HG02943 (cell line): ENCODE results near the gene RAB11FIP4.

Experiments
- ATAC-seq: cut with Tn5 transposase; IDR thresholded peaks from one replicate; pipeline ENCODE4 v1.9.1; 2021; ENCODE audit warnings: mild to moderate bottlenecking, low read depth, moderate library complexity; ENCODE audit not compliant: unreplicated experiment

The RAB11FIP4 gene

DNA sequence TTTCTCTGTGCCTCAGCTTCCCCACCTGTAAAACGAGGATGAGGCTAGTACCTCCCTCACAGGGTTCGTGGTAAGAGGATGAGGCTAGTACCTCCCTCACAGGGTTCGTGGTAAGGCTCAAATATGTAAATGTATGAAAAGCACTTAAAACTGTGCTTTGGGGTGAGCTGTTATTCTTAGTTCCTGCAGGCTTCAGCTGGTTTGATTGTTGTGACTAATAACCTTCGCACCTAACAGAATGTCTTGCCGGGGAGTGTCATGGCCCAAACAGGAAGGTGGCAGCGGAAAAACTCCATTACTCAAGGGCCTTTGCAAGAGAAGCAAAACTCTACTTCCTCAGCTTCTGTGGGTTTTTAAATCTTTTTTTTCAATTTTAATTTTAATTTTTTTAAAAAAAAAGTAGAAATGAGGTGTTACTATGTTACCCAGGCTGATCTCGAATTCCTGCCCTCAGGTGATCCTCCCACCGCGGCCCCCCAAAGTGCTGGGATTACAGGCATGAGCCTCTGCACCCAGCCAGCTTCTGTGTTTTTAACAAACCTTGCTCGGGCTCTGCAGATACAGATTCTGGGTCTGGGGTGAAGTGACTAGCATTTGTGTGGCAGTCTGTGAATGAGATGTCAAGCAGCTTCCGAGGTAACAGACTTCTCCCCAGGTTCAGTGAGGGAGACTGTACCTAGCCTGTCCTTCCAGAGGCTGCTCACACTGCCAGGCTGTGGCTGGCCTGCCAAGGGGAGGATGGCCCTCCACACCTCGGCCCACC is 103.0 kb downstream of the RAB11FIP4 start:
- no peak for ATAC-seq

DNA sequence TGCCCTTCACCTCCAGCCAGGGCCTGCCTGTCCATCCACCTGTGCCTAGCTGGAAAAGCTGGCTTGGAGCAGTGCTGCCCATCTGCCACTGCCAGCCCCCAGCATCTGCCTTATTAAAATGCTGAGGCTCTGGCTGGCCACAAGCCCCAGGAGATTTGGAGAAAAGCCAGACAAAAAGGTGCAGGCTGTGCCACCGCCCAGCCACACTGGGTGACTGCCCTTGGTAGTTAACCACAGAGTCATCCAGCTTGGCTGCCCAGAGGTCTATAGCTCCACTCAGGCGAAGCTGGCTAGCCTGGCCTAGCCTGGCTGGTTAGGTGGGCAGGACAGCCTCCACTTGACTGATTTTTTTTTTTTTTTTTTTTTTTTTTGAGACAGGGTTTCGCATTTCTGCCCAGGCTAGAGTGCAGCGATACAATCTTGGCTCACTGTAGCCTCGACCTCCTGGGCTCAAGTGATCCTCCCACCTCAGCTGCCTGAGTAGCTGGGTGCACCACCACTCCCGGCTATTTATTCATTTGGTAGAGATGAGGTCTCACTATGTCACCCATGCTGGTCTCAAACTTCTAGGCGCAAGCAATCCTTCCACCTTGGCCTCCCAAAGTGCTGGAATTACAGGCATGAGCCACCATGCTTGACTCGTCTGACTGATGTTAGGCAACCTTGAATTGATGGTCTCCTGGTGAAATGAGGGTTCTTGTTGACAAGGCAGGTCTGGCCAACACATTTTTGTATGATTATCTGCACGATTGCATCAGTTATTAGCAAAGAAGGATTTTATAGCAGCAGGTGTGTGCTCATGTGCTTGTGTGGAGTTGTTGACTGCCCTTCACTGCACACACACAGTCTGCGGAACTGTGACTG is 103.8 kb downstream of the RAB11FIP4 start:
- ATAC-seq = no peak

DNA sequence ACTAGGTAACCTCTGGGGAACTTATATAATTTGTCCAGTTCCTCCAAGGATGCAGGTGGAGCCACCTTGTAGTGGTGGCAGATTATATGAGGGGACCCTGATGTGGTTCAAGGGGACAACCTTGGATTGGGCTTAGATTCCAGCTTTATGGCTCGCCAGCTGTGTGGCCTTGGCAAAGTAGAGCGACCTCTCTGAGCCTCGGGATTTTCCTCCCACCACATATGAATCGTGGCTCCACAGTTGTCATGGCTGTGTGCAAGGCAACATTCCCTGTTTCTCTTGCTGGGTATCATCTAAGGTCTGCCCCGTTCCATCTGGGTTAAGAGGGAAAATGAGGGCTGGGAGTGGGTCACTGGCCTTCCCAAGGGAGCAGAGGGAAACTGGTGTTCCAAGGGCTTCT is 104.6 kb downstream of the RAB11FIP4 start:
- ATAC-seq = no peak

DNA sequence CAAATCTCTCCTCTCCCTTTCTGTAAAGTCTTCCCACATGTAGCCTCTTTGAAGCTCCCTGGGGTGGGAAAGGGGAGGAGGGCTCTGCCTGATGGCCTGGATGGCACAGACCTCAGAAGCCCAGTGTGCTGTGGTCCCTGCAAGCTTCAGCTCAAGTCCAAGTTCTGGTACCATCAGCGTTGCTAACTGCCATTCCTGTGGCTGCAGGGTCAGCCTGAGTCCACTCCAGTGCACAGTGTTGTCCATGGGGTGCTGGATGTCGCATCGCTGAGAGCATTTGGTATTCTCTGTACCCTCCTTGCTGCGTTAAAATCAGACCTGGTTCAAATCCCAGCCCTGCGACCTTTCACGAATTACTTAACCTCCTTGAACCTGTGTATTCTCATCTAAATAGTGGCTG is 105.1 kb downstream of the RAB11FIP4 start:
- no peak for ATAC-seq

DNA sequence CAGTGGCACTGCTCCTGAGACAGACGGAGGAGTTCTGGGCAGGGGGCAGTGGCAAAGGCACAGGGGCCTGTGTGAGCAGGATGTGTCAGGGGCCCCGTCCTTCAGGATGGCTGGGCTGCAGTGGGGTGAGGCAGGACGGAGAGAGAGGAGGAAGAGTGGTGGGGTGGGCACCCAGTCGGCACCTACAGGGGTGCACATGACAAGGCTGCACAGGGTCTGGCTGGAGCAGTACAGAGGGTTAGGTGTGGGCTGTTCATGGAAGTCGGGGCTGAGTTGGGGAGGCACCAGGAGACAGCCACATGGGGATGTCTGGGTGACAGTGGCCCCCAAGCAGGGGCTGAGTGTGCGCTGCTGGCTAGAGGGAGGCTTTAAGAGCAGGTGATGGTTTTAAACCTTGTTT is 106.0 kb downstream of the RAB11FIP4 start:
- no peak for ATAC-seq

DNA sequence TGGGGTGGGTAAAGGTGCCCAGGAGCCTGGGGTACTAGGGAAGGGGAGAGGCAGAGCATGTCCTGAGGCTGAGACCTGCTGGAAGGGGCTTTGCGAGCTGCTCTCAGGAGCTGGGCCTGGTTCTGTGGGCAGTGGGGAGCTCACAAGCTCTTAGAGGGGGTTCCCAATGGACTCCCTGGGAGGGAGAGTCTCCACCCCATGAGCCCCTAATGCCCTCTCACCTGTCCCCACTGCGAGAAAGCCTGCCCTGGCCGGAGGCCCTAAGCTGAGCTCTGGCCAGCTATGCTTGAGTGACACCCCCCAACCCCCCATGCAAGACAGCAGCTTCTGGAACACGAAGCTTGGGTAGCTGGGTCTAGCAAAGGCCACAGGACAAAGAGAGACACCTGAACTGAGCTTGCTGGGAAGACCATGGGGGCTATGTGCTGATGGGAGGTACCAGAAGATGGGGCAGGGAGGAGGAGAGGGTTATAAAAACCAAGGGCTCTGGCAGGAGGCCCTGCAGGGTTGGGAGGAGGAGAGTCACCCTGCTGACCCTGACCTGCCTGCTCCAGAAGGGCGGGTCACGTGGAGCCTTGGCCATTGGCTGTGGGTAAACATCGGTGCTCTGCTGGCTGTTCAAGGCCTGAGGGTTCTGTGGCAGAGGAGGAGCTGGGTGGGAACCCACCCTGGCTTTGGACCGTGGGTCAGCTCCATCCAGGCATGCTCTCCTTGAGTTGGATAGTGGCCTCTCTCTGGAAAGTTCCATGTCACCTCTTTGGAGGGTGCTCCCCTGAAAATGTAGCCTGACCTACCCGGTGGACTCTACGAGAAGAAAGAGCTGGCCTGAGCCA is 106.7 kb downstream of the RAB11FIP4 start:
- ATAC-seq = no peak

DNA sequence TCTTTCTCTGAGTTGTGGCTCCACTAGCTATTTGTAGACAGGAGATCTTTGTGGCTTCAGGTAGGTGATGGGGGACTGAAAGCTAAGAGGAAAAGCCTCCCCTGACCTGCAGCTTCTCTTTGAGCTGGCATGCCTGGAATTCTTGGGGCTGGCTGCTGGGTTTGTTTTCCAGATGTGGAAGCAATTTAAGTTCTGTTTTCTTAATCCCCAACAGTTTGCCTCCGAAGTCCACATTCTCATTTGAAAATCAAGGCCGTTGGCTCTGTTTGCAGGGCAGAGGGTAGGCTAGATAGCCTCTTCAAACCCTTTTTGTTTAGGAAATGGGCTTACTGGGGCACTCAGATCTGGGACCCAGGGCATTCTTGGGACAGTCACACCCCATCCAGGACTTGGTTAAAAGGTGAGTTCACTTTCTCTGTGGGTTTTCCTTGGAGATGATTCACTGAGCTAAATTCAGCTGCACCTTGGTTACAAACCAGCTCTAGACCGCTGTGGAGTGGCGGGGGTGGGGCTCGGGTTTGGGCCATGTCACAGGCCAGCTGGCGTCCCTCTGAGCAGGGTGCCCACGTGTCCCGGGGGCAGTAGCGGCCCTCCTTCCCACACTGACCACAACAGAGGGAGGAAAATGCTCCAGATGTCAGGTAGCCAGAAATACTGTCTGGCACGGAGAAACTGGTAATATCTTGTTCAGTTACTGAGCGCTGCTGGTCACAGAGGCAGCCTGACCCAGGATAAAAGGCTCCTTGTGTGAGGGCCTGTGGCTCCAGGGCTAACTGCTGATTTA is 108.5 kb downstream of the RAB11FIP4 start:
- ATAC-seq = no peak

DNA sequence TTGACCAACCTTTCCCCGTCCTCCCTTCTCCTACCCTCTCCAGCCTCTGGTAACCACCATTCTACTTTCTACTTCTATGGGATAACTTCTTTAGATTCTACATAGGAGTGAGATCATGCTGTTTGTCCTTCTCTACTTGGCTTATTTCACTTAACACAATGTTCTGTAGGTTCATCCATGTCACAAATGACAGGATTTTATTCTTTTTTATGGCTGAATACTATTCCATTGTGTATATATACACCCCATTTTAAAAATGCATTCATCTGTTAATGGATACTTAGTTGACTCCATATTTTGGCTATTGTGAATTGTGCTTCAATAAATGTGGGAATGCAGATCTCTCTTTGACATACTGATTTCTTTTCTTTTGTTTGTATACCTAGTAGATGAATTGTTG is 115.0 kb downstream of the RAB11FIP4 start:
- no peak for ATAC-seq

DNA sequence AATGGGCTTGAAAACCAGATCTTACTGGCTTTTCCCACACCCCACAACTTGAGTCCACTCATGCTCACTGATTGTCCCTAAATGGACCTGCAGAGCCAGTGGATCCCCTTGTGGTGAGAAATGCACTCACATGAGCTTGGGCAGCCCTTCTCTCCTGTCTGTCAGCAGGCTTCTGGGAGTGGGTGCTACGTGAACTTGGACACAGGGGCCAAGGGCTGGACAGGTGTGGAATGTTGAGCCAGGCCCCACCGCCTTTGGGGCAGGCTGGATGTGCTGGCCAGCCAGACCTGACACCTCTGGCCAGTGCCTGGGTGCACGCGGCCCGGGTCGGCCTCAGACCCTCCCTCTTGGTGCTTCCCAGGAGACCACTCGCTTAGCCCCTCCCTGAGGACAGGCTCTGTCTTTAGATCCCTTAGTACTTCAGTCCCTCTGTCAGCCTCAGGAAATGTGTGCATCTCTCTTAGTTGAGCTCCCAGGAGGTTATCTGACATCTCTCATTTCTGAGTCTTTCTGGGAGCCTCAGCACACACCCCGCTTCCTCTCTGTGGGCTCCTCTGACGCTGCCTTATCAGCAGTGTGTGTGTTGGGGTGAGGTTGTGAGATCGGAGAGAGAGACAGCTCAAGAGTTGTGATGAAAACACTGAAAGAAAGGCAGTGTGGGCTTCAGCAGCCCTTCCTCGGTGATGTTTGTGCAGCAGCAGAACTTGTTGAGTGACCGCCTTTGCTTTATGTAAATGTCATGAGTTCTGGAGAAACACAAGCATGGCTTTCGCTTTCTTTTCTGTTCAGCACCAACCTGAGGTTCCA is 117.0 kb downstream of the RAB11FIP4 start:
- ATAC-seq = no peak

DNA sequence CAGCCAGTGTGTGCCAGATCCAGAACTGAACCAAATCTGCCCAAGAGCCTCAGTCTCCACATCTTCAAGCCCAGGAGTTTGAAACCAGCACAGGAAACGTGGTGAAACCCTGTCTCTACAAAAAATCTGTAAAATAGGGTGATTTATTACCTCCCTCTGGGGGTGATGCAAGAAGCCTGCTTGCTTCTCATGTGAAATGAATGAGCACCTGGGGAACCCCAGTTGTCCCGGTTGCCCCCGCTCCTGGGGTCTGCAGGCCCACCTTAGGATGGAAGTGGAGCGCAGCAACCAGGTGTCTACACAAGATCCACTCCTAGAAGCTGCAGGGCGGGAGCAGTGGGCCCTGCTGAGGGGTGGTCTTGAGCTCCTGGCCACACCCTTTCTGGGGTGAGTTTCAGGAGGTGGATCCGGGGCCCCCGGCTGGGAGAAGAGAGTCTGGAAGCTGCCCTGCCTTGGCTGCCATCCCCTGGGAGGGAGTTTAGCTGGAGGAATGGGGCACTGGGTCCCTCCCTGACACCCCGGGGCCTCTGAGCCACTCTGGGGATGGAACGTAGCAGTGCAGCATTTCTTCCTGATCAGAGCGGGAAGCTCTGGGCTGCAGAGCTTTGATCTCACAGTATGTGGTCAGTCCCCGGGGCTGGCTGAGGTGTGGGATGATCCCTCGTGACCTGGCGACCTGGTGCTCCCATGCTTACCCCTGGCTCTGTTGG is 117.8 kb downstream of the RAB11FIP4 start:
- ATAC-seq = no peak

DNA sequence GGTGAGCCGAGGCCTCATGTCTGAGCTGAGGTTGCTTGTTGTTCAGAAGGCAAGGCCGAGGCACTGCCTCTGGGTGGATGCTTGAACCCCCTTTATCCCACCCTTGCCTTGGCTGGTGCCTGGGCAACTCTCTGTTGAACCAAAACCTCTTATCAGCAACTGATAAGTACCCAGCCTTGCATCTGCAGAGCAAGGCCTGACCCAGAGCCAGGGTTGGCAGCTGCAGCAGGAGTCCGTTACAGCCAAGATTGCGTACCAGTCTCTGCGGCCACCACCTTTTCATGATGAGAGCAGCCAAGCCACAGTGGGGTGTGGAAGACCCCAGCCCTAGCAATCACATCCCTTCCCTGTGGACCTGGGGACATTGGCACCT is 118.3 kb downstream of the RAB11FIP4 start:
- no peak for ATAC-seq

DNA sequence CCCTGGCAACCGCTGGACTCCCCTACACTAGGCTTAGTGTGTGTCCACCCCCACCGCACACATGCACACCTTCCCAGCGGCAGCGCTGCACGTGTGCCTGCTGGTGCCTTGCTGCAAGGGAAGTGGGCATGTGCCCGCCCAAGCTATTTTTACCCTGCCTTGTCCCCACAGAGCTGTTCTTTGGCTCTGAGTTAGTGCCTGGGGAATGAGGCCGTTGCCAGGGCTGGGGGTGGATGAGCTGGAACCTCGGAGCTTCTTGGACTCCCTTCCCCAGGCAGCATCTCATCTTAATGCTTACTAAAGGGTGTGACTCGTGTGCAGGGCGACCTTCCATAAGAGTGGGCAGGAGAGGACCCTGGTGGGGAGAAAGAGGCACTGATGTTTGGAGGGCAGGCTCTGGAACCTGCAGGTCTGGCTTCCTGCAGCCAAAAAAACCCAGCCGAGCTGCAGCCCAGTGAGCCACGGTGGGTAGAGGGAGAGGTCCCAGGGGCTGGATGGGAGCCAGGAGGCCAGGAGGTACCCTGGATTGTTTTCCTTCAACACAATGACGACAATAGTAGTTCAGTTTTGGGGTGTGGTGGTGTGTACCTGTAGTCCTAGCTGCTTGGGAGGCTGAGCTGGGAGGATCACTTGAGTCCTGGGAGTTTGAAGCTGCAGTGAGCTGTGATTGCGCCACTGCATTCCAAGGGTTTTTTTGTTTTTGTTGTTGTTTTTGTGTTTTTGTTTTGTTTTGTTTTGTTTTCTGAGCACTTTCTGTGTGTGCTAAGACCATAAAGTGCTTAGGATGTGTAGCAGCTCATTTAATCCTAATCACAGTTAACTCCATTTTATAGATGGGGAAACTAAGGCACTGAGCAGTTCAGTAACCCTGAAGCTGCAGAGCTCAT is 119.1 kb downstream of the RAB11FIP4 start:
- no peak for ATAC-seq

DNA sequence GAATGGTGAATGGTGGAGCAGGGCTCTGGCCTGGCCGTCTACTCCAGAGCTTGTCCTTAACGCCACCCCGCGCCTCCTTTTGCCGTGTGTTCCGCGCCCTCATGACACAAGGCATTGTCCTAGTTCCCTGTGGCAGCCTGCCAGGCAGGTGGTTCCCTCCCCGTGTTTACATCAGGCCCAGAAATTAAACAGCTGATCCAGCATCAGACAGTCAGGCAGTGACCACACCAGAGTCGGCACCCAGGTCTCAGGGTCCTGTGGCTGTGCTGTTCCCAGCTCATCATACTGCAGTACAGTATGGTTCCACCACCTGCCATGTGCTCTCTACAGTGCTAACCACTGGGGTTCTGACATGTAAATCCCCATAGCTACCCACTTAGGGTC is 119.7 kb downstream of the RAB11FIP4 start:
- no peak for ATAC-seq

DNA sequence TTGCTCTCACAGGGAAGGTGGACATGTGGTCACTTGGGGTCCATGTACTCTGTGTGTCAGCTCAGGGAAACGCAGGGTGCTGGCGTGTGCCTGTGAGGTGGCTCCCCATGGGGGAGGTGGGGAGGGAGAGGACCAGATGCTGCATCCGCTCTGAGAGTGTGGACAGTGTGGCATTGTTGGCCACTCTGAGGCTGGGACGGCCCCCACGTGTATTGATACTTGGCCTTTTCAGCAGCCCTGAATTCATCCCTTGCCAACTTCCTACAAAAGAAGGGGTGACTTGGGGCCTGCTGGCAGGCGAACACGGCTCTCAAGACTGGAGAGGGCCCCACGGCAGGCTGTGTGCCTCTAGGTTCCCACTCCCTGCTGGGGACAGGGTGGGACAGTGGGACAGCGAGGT is 120.1 kb downstream of the RAB11FIP4 start:
- no peak for ATAC-seq

DNA sequence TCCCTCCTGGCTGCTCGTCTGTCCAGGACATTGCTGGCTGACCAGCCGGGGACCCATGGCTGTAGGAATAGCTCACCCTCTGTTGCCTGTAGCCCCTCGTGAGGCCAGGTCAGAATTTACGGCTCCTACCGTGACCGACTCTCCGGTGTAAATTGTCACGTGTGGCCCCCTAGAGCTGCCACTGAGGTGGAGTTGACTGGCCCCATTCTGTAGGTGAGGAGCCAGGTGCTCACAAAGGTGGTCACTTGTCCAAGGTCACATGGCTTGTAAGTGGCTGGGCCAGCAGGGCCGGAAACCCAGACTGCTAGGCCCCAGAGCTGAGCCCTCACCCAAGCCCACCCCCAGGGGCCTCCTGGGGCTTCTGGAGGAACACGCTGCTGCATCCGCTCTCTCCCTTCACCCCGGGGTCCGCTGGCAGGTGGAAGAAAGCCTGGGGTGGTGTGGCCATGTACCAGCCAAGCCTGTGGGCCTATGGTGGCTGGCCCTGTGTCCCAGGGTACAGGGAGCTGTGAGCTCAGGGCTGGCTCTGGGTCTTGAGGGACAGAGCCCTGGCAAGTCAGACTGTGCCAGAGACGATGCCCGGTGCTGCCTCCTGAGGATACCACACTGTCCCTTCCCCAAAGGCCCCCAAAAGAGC is 120.7 kb downstream of the RAB11FIP4 start:
- no peak for ATAC-seq

DNA sequence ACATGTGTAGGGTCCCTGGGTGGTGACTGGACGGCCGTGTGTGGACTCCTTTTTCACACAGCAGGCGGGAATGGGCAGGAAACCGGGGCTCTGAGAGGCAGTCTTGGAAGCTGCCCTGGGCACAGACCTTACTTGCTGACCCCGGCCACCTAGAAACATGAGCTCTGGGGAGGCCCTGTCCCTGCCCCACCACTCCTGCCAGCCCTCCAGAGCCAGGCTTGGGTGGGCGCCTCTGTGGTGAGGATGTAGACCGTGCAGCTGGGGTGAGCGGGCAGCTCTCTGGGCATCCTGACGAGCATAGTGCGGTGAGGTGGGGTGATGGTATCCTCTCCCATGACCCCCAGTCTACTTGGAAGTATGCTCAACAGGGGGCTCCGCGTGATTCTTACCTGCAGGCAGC is 121.3 kb downstream of the RAB11FIP4 start:
- ATAC-seq = no peak

DNA sequence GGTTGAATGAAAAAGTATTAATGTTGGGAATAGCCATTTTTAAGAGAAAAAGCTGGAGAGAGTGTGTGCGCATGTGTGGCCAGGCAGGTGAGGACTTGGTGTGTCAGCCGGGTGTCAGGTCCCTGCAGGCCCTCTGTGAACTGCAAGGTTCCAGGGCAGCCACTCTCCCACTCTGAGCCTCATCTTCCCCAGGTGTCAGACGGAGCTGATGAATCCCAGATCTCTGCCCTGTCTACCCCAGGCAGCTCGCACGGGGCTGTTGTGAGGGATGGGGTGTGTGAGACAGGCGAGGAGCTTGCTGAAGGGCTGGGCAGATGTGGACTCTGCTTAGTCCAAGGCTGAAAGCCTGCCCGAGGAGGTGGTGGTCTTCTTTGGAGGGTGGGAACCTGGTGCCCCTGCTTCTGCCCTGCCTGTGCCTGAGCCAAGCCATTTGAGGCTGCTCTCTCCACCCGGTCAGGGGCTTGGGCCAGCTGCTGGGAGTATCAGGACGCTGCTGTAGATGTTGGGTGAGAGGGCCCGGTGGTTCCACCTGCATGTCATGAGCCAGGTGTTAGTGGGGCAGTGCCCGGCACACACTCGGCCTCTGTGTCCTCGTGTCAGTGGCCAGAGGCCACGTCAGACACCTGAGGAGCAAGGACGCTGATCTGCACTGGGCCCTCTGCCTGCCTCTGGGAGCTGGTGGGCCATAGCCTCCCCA is 122.4 kb downstream of the RAB11FIP4 start:
- no peak for ATAC-seq
